NCI-H1417 treated with DMSO at 0.1 percent for 48 hours (cell line): ENCODE results near the gene RNGTT.
"Not testable (repeated sequence)": the region's sequence is repeated elsewhere in the genome, so short reads cannot be mapped to it uniquely, and the experiment has no call there.

Source experiments
- DNase-seq: peaks from one replicate; lab custom pipeline; 2025; lab: John Stamatoyannopoulos, UW

RNGTT gene

DNA sequence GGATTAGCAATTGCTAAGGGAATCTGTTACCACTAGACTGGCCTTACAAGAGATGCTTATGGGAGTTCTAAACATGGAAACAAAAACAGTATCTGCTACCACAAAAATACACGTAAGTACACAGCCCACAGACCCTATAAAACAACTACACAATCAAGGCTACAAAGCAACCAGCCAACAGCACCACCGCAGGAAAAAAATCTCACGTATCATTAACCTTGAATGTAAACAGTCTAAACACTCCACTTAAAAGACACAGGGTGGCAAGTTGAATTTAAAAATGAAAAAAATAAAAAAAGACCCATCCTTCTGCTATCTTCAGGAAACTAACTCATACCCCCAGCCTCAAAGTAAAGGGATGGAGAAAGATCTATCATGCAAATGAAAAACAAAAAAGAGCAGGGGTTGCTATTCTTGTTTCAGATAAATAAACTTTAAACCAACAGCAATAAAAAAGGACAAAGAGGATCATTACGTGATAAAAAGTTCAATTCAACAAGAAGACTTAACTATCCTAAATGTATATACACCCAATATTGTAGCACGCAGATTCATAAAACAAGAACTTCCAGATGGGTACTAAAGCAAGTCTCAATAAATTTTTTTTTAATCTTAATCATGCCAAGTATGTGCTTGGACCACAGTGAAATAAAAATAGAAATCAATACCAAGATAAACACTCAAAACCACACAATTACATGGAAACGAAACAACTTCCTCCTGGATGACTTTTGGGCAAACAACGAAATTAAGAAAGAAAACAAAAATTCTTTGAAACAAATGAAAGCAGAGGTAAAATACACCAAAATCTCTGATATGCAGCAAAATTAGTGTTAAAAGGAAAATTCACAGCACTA lies 52.3 kb downstream of the RNGTT start:
- DNase-seq: no peak

- no peak for DNase-seq
Measured at GRCh38 chr6:88908598-88909548, 54.5 kb downstream of the RNGTT start.

- not testable (repeated sequence) for DNase-seq
Measured at GRCh38 chr6:88907148-88907547, 56.3 kb downstream of the RNGTT start.

DNA sequence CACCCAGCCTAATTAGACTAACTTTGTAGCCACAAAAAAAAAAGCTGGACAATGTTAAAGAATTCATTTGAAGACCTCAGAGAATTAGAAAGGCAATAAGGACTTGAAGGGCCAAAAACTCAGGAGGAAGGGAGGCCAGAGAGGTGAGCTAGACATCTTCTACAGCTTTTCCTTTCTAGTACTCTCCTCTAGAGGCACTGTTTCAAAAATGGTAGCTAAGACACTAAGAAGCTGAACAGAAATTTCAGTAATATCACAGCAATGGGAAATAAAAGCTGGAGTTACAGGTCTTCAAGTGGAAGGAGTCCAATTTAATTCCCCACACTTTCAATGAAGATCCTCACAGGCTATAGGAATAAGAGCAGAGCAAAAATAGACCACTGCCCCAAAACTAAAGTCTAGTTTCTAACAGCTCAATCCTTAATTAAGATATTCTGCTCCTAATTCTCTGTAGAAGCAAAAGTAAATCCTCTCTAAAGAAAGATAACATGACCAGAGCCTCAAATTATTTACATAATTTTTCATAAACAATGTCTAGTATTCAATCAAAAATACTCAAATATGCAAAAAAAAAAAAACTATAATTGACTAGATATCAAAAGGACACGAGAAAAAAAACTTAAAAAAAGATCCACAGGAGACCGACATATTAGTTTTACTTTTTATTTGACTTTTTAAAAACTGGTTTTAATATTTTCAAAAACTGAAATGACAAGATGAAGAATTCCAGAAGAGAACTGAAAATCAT lies 63.7 kb downstream of the RNGTT start:
- no peak for DNase-seq

- no peak for DNase-seq
Measured at GRCh38 chr6:88895911-88896310, 67.5 kb downstream of the RNGTT start.

DNA sequence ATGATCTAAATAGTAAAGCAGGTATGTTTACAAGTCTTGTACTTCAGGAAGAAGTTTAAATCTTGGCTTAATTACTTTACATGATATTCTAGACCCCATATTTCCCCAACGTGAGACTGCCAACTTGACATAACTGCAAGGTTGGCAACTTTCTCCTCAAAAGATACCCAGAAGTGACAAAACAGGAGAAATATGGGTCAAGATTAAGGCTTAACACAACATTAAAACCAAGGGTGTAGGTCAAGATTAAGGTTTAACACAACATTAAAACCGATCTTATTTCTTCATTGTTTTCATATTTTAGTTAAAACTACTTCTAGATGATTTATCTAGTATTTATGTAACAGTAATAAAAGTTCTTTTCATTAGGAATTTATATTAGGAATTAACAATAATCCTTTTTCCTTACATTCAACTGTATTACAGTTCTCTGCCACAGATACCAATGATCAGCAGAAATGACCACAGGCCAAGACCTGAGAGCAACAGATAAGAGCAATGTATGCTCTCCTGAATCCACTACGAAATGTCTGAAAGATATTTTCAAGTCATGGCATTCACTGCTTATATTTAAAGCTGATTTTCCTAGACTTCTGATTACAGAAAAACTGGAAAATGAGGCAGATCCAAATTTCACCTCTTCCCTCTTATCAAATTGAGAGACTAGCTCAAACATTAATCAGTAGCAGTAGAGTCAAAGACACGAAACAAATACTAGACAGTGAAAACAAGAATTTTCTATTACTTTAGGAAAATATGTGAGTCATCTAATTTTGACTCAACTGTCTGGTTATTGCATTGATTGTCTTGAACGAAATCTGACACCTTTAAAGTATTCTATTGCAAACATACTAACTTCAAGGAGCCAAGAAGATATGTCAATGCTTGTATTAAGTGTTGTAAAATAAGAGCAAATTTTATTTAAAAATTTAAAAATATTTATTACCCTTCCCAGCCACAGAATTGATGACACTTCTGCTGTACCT lies 72.3 kb downstream of the RNGTT start:
- DNase-seq: no peak

DNA sequence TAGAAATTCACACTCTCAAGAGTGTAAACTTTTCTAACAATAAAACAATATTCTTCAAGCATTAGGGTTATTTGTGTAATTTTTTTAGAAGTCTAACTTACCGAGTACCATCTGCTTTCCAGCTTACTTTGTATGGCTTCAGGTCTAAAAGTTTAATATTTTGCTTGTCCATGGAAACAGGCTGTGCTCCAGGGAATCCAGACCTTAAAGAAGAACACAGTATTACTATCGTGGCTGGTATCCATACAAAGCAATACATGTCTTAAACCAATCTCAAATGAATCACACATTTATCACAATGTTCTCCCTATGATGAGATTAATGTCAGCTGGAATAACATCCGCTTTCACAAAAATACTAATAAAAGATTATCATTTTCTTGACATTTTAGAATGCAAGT lies 73.0 kb downstream of the RNGTT start:
- DNase-seq: no peak

DNA sequence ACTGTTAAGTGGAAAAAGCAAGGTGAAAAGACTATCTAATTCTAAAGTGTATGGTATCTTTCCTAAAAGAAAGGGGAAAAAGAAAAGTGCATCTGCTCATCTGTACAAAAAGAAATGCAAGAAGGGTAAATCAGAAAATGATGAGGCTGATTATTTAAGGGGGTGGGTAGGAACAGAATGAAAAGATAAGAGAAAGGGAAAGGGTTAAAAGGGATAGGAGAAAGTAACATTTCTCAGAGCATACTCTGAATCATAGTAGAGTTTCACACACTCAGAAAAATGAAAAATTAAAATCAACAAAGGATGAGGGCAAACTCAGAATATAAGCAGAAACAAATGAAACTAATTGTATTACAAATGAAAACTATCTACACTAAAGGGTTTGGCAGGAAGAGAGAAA lies 79.1 kb downstream of the RNGTT start:
- no peak for DNase-seq

- DNase-seq: no peak
Measured at GRCh38 chr6:88882536-88882935, 80.9 kb downstream of the RNGTT start.

DNA sequence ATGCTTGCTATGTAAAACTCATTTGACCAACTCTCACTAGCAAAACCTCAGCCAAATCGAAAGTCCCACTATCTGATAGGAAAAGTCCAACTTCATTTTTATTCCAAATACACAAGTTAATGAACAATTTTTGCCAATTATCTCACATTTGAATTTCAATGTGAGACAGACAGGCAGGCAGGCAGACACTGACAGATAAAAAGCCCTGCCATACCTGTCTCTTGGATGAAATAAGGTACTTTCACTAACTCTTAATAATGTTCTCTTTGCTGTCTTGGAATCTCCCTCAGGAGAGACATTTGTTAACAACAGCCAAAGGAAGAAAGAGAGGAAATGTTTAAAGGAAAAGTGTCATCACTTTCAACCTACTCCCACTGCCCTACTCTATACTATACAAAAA lies 82.0 kb downstream of the RNGTT start:
- no peak for DNase-seq

- no peak for DNase-seq
Measured at GRCh38 chr6:88880021-88880420, 83.4 kb downstream of the RNGTT start.

- no peak for DNase-seq
Measured at GRCh38 chr6:88877893-88878292, 85.5 kb downstream of the RNGTT start.

DNA sequence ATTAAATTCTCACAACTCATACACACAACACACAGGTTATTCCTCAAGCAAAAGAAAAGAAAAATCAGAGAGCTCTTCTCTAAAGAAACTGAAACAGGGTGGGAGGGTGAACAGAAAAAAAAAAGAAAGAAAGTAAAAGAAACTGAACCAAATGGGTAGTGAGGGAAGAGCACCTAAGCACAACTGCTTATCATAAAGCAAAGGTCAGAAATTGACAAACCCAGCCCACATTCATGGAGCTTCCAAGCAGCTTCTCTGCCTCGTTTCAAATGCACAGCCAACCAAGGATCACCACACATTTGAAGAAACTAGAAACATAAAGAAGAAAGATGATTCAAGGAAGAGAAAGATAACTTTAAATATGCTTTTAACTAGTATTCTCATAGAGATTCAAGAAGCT lies 90.5 kb downstream of the RNGTT start:
- no peak for DNase-seq

- no peak for DNase-seq
Measured at GRCh38 chr6:88871498-88871897, 91.9 kb downstream of the RNGTT start.

DNA sequence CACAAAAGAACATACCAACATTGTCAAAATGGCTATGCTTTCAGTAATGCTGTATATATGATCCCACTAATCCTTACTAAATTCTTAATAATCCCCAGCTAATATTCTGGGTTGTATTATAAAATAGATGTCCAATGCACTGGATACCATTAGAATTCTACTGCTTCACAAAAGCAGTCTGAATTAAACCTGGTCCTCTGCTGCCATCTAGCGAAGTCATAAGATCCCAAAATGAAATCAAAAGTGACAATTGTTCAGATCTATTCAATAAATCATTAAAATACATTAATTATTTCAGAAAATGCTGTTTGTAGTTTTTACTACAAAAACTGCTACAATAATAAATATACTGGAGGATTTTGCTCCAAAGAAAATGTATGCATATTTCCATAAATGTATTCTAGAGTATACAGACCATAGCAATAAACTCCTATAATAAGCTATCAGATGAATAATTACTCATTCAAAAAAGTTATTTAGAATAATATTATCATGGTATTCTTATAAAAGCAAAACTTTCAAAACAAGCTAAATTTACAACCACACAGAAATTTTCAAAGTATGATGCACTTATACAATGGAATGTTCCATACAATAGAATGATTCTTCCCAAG lies 92.6 kb downstream of the RNGTT start:
- DNase-seq: peak; percentile 7

DNA sequence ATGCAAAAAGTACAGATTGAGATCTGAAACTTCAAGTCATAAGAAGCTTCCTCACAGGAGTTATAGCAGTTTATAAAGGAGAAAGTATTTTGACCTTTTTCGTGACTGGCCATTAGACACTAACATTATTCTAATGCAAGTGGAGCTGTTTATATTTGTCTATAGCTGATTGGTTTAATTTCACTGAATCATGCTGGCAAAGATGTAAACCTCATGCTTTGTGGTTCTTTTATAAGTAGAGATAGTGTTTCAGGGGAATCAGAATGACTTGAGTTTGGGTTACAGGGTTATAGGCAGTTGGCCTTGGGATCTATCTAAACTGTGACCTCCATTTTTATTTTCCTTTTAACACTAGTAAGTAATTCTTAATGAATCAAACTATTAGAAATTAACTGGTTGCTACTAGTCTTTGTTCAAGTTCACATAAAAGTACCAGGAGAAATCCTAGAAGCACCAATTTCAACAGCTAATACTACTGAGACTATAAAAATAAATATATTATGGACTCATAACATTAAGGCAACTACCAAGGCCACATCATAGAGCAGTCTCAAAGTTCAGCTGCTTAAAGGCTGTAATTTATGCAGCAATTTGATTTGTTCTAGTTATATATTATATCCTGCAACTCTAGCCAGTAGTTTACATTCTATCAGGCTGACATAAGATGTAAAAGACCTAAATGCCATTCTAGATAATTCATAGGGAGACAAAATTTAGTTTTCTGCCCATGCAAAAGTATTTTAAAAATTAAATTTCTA lies 94.0 kb downstream of the RNGTT start:
- DNase-seq: no peak

GRCh38 chr6:88867841-88868731 lies 95.3 kb downstream of the RNGTT start:
- no peak for DNase-seq

DNA sequence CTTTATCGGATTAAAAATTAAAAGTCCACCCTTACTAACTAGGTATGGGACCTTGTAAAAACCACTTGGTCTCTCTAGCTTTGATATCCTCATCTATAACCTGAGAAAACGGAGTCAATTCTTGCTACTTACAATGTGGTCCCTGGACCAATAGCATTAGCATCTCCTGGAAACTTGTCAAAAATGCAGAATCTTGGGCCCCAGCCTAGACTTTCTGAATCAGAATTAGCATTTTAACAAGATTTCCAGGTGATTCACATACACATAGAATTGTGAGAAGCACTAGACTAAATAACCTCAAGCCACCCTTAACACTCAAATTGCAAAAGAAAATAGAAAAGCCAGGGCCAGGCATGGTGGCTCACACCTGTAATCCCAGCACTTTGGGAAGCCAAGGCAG lies 96.6 kb downstream of the RNGTT start:
- no peak for DNase-seq

- no peak for DNase-seq
Measured at GRCh38 chr6:88865275-88865674, 98.1 kb downstream of the RNGTT start.
